WTC11 (cell line): ENCODE results near the gene RPP14. TPM values are rescaled to one million over a fixed set of nuclear protein-coding genes. Genes with fewer than 3 reads are reported as not detected.
"Not testable (repeated sequence)": the region's sequence is repeated elsewhere in the genome, so short reads cannot be mapped to it uniquely, and the experiment has no call there.

Experiments
- ATAC-seq: fragments of 200-7000 bp; cut with Tn5 transposase; 2 replicates; pipeline ENCODE4 v1.10.0; 2021; ENCODE audit warnings: mild to moderate bottlenecking, moderate library complexity
- CTCF ChIA-PET: fragments of 300-600 bp; sonication (Branson Sonifier 250); formaldehyde crosslinking; loops from one replicate; lab custom pipeline; 2021; ENCODE audit warnings: antibody characterized with exemption; lab: Charles Lee
- POLR2A ChIA-PET: fragments of 350-600 bp; sonication (Branson Sonifier 250); formaldehyde crosslinking; loops from one replicate; lab custom pipeline; 2021; ENCODE audit warnings: antibody characterized with exemption; lab: Charles Lee
- DNase-seq: peaks from one replicate; pipeline ENCODE4 v3.0.0; 2021; ENCODE audit warnings: low spot score
- H3K27ac Mint-ChIP-seq: 2 replicates; pipeline ENCODE4 v1.8.0; 2021; ENCODE audit warnings: mixed read lengths
- H3K27me3 Mint-ChIP-seq: 2 replicates; pipeline ENCODE4 v1.8.0; 2021; ENCODE audit warnings: low read depth, mild to moderate bottlenecking, moderate library complexity, mixed read lengths
- H3K36me3 Mint-ChIP-seq: 2 replicates; pipeline ENCODE4 v1.8.0; 2021; ENCODE audit warnings: mixed read lengths
- H3K4me1 Mint-ChIP-seq: 2 replicates; pipeline ENCODE4 v1.8.0; 2022; ENCODE audit warnings: mixed read lengths
- H3K4me3 Mint-ChIP-seq: 2 replicates; pipeline ENCODE4 v1.8.0; 2021; ENCODE audit warnings: mild to moderate bottlenecking, moderate library complexity, mixed read lengths
- H3K9me3 Mint-ChIP-seq: 2 replicates; pipeline ENCODE4 v1.8.0; 2021; ENCODE audit warnings: mixed read lengths
- CREB1 ChIP-seq: sonication (generic); formaldehyde crosslinking; IDR thresholded peaks from 2 replicates; pipeline ENCODE4 v1.8.0; 2023; ENCODE audit warnings: mild to moderate bottlenecking, missing genetic modification reagents
- CREM ChIP-seq: sonication (generic); formaldehyde crosslinking; IDR thresholded peaks from 2 replicates; pipeline ENCODE4 v1.8.1; 2022; ENCODE audit warnings: mild to moderate bottlenecking, missing genetic modification reagents, moderate library complexity
- FOXK1 ChIP-seq: sonication (generic); formaldehyde crosslinking; IDR thresholded peaks from 2 replicates; pipeline ENCODE4 v1.8.0; 2022; ENCODE audit warnings: mild to moderate bottlenecking, moderate library complexity, missing genetic modification reagents
- GABPB1 ChIP-seq: sonication (generic); formaldehyde crosslinking; IDR thresholded peaks from 2 replicates; pipeline ENCODE4 v1.8.1; 2023; ENCODE audit warnings: mild to moderate bottlenecking, missing genetic modification reagents
- GRHL2 ChIP-seq: fragments of 250-450 bp; sonication (Bioruptor Pico); IDR thresholded peaks from 2 replicates; pipeline ENCODE4 v1.8.0; 2022; ENCODE audit warnings: mild to moderate bottlenecking, moderate library complexity; ENCODE audit not compliant: insufficient replicate concordance, severe bottlenecking
- NFE2L1 ChIP-seq: sonication (generic); formaldehyde crosslinking; IDR thresholded peaks from 2 replicates; pipeline ENCODE4 v1.8.1; 2023; ENCODE audit warnings: missing genetic modification reagents
- NR2C2 ChIP-seq: sonication (generic); formaldehyde crosslinking; IDR thresholded peaks from 2 replicates; pipeline ENCODE4 v1.8.0; 2022; ENCODE audit warnings: mild to moderate bottlenecking, missing genetic modification reagents
- NR3C1 ChIP-seq: sonication (generic); formaldehyde crosslinking; conservative IDR thresholded peaks from 2 replicates; pipeline ENCODE4 v1.8.1; 2023; ENCODE audit warnings: low read depth, mild to moderate bottlenecking, missing genetic modification reagents
- PREB ChIP-seq: sonication (generic); formaldehyde crosslinking; IDR thresholded peaks from 2 replicates; pipeline ENCODE4 v1.8.1; 2022; ENCODE audit warnings: mild to moderate bottlenecking, missing genetic modification reagents, moderate library complexity, borderline replicate concordance
- RELA ChIP-seq: sonication (generic); formaldehyde crosslinking; IDR thresholded peaks from 2 replicates; pipeline ENCODE4 v1.8.1; 2022; ENCODE audit warnings: missing genetic modification reagents, mild to moderate bottlenecking, borderline replicate concordance
- SMAD3 ChIP-seq: sonication (generic); formaldehyde crosslinking; IDR thresholded peaks from 2 replicates; pipeline ENCODE4 v1.8.0; 2022; ENCODE audit warnings: missing genetic modification reagents, mild to moderate bottlenecking, borderline replicate concordance
- SOX15 ChIP-seq: fragments of 250-450 bp; sonication (Bioruptor Pico); IDR thresholded peaks from 2 replicates; pipeline ENCODE4 v1.9.0; 2021; ENCODE audit warnings: mild to moderate bottlenecking
- TEAD1 ChIP-seq: sonication (generic); formaldehyde crosslinking; IDR thresholded peaks from 2 replicates; pipeline ENCODE4 v1.8.0; 2022; ENCODE audit warnings: mild to moderate bottlenecking, missing genetic modification reagents
- ZNF219 ChIP-seq: sonication (generic); formaldehyde crosslinking; IDR thresholded peaks from 2 replicates; pipeline ENCODE4 v1.8.0; 2023; ENCODE audit warnings: missing genetic modification reagents, mild to moderate bottlenecking, borderline replicate concordance
- ZNF263 ChIP-seq: sonication (generic); formaldehyde crosslinking; IDR thresholded peaks from 2 replicates; pipeline ENCODE4 v1.8.1; 2022; ENCODE audit warnings: low read depth, mild to moderate bottlenecking, moderate library complexity, missing genetic modification reagents
- ZNF396 ChIP-seq: fragments of 250-450 bp; sonication (Bioruptor Pico); IDR thresholded peaks from 2 replicates; pipeline ENCODE4 v1.8.0; 2021; ENCODE audit warnings: mild to moderate bottlenecking, moderate library complexity, borderline replicate concordance
- total RNA-seq: library from RNA; stranded (reverse); gene quantifications from 3 replicates; pipeline ENCODE4 v1.2.3, GENCODE V29; 2021
- TF ChIP-seq, protein P1 (sequence below): sonication (generic); formaldehyde crosslinking; IDR thresholded peaks from 2 replicates; pipeline ENCODE4 v1.8.0; 2023; ENCODE audit warnings: missing genetic modification reagents, mild to moderate bottlenecking, borderline replicate concordance
- TF ChIP-seq, protein P2 (sequence below): fragments of 200-600 bp; IDR thresholded peaks from 2 replicates; pipeline ENCODE4 v1.8.0; 2022; ENCODE audit warnings: antibody characterized with exemption
- TF ChIP-seq, protein P3 (sequence below): sonication (generic); formaldehyde crosslinking; IDR thresholded peaks from 2 replicates; pipeline ENCODE4 v1.8.1; 2023; ENCODE audit warnings: mild to moderate bottlenecking, missing genetic modification reagents, borderline replicate concordance

Gene RPP14
- total RNA-seq, 1 experiment from 2014 or later, result 17.9 TPM

GRCh38 chr3:58336135-58336882 lies 30.3 kb downstream of the RPP14 start (continued):
- TF ChIP-seq, protein P1, sequence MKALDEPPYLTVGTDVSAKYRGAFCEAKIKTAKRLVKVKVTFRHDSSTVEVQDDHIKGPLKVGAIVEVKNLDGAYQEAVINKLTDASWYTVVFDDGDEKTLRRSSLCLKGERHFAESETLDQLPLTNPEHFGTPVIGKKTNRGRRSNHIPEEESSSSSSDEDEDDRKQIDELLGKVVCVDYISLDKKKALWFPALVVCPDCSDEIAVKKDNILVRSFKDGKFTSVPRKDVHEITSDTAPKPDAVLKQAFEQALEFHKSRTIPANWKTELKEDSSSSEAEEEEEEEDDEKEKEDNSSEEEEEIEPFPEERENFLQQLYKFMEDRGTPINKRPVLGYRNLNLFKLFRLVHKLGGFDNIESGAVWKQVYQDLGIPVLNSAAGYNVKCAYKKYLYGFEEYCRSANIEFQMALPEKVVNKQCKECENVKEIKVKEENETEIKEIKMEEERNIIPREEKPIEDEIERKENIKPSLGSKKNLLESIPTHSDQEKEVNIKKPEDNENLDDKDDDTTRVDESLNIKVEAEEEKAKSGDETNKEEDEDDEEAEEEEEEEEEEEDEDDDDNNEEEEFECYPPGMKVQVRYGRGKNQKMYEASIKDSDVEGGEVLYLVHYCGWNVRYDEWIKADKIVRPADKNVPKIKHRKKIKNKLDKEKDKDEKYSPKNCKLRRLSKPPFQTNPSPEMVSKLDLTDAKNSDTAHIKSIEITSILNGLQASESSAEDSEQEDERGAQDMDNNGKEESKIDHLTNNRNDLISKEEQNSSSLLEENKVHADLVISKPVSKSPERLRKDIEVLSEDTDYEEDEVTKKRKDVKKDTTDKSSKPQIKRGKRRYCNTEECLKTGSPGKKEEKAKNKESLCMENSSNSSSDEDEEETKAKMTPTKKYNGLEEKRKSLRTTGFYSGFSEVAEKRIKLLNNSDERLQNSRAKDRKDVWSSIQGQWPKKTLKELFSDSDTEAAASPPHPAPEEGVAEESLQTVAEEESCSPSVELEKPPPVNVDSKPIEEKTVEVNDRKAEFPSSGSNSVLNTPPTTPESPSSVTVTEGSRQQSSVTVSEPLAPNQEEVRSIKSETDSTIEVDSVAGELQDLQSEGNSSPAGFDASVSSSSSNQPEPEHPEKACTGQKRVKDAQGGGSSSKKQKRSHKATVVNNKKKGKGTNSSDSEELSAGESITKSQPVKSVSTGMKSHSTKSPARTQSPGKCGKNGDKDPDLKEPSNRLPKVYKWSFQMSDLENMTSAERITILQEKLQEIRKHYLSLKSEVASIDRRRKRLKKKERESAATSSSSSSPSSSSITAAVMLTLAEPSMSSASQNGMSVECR, result no peak
- TF ChIP-seq TEAD1 (CRISPR knock-in tag) (no peak), RELA (no peak), NR3C1 (no peak), CREM (CRISPR knock-in tag) (no peak), ZNF396 (CRISPR knock-in tag) (no peak), ZNF263 (no peak), GABPB1 (no peak), NR2C2 (no peak)
- TF ChIP-seq, all 79 proteins: peak for 0

GRCh38 chr3:58337190-58337589 lies 31.1 kb downstream of the RPP14 start:
- Mint-ChIP-seq H3K36me3 (no peaks in the 10 kb centered on the region), H3K4me3 (no peak overlapping the region), H3K27me3 (peaks cover 14% of the 10 kb centered on the region), H3K4me1 (peaks cover 19% of the 10 kb centered on the region), H3K27ac (no peak overlapping the region), H3K9me3 (no peaks in the 10 kb centered on the region)
- DNase-seq (no peak), ATAC-seq (no peak)
- ChIA-PET CTCF (no interaction called here), POLR2A (interaction anchor here (0.6 kb wide), 1 partner anchor 330 kb away, joined by 9 read pairs; no protein-coding TSS in a partner anchor)
- TF ChIP-seq CREB1 (CRISPR knock-in tag) (no peak), GRHL2 (CRISPR knock-in tag) (no peak), ZNF219 (CRISPR knock-in tag) (no peak), PREB (no peak), SMAD3 (no peak), ZNF396 (CRISPR knock-in tag) (no peak), NR3C1 (no peak), NFE2L1 (CRISPR knock-in tag) (no peak), SOX15 (CRISPR knock-in tag) (no peak), FOXK1 (CRISPR knock-in tag) (no peak)
- TF ChIP-seq, protein P2, sequence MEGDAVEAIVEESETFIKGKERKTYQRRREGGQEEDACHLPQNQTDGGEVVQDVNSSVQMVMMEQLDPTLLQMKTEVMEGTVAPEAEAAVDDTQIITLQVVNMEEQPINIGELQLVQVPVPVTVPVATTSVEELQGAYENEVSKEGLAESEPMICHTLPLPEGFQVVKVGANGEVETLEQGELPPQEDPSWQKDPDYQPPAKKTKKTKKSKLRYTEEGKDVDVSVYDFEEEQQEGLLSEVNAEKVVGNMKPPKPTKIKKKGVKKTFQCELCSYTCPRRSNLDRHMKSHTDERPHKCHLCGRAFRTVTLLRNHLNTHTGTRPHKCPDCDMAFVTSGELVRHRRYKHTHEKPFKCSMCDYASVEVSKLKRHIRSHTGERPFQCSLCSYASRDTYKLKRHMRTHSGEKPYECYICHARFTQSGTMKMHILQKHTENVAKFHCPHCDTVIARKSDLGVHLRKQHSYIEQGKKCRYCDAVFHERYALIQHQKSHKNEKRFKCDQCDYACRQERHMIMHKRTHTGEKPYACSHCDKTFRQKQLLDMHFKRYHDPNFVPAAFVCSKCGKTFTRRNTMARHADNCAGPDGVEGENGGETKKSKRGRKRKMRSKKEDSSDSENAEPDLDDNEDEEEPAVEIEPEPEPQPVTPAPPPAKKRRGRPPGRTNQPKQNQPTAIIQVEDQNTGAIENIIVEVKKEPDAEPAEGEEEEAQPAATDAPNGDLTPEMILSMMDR, result no peak
- TF ChIP-seq, protein P3, sequence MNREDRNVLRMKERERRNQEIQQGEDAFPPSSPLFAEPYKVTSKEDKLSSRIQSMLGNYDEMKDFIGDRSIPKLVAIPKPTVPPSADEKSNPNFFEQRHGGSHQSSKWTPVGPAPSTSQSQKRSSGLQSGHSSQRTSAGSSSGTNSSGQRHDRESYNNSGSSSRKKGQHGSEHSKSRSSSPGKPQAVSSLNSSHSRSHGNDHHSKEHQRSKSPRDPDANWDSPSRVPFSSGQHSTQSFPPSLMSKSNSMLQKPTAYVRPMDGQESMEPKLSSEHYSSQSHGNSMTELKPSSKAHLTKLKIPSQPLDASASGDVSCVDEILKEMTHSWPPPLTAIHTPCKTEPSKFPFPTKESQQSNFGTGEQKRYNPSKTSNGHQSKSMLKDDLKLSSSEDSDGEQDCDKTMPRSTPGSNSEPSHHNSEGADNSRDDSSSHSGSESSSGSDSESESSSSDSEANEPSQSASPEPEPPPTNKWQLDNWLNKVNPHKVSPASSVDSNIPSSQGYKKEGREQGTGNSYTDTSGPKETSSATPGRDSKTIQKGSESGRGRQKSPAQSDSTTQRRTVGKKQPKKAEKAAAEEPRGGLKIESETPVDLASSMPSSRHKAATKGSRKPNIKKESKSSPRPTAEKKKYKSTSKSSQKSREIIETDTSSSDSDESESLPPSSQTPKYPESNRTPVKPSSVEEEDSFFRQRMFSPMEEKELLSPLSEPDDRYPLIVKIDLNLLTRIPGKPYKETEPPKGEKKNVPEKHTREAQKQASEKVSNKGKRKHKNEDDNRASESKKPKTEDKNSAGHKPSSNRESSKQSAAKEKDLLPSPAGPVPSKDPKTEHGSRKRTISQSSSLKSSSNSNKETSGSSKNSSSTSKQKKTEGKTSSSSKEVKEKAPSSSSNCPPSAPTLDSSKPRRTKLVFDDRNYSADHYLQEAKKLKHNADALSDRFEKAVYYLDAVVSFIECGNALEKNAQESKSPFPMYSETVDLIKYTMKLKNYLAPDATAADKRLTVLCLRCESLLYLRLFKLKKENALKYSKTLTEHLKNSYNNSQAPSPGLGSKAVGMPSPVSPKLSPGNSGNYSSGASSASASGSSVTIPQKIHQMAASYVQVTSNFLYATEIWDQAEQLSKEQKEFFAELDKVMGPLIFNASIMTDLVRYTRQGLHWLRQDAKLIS, result no peak

DNA sequence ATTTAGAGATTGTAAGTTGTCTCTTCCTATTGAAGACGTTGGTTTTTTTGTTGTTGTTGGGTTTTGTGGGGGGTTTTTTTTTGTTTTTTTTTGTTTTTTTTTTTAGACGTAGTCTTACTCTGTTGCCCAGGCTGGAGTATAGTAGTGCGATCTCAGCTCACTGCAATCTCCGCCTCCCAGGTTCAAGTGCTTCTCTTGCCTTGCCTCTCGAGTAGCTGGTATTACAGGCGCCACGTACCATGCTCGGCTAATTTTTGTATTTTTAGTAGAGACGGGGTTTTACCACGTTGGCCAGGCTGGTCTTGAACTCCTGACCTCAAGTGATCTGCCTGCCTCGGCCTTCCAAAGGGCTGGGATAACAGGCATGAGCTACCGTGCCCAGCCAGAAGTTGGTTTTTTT lies 33.1 kb downstream of the RPP14 start:
- CTCF ChIA-PET, result interaction anchor here (1.2 kb wide), 1 partner anchor 76 kb away, joined by 3 read pairs; no protein-coding TSS in a partner anchor
- ATAC-seq, POLR2A ChIA-PET, H3K4me3 Mint-ChIP-seq, DNase-seq, H3K27me3 Mint-ChIP-seq, H3K4me1 Mint-ChIP-seq, H3K9me3 Mint-ChIP-seq, H3K36me3 Mint-ChIP-seq, H3K27ac Mint-ChIP-seq: not testable (repeated sequence)
